Psoas muscle (tissue), 8 donors: ENCODE data around the gene GRIA3. TPM values are rescaled to one million over a fixed set of nuclear protein-coding genes. Genes with fewer than 3 reads are reported as not detected.
"Not testable (repeated sequence)": the region's sequence is repeated elsewhere in the genome, so short reads cannot be mapped to it uniquely, and the experiment has no call there.

Source experiments
- ATAC-seq, 4 donors: fragments of 200-7000 bp; cut with Tn5 transposase; one replicate each; pipeline ENCODE4 v1.9.1; 2020; ENCODE audit warnings: moderate library complexity in 3 of 4, mild to moderate bottlenecking in 2 of 4
- DNase-seq, 2 donors: peaks; one replicate each; pipeline ENCODE4 v3.0.0-alpha.2; 2020
- H3K27ac ChIP-seq: fragments of 200-600 bp; one replicate; pipeline ENCODE4 v1.8.0; 2022
- H3K27me3 ChIP-seq, 3 donors: fragments of 200-600 bp in 1 of 3; one replicate each; pipeline versions ENCODE4 v1.6.1 to v1.8.0; 2013 to 2022; ENCODE audit warnings: low read length in 2 of 3, mild to moderate bottlenecking in 2 of 3, moderate library complexity in 1 of 3; ENCODE audit not compliant: insufficient read depth in 3 of 3
- H3K36me3 ChIP-seq, 2 donors: fragments of 200-600 bp in 1 of 2; one replicate each; pipeline versions ENCODE4 v1.6.1 to v1.8.0; 2013 to 2022; ENCODE audit warnings: low read depth in 1 of 2, mild to moderate bottlenecking in 1 of 2, moderate library complexity in 1 of 2; ENCODE audit not compliant: insufficient read depth in 1 of 2
- H3K4me1 ChIP-seq: fragments of 200-600 bp; one replicate; pipeline ENCODE4 v1.8.0; 2022
- H3K4me3 ChIP-seq: fragments of 200-600 bp; one replicate; pipeline ENCODE4 v1.8.0; 2022; ENCODE audit warnings: mild to moderate bottlenecking
- H3K9me3 ChIP-seq: fragments of 200-600 bp; one replicate; pipeline ENCODE4 v1.8.0; 2022
- WGBS, 3 donors: extraction: QIAGEN DNeasy Blood & Tissue Kit; methylation state at CpG; one replicate each; pipeline versions ENCODE4 v1.1.6 to v1.1.7; 2013; 5-methylcytosine and 5-hydroxymethylcytosine counted together
- intact Hi-C, 2 donors: fragments of 100-400 bp; cut with DNase I; formaldehyde crosslinking; loops; one replicate each; pipeline versions ENCODE4 v1.11.0 to v1.14.2; 2022
- polyA plus RNA-seq, 3 donors: library from polyadenylated mRNA; stranded (reverse); fragments of 200-250 nt; gene quantifications; one replicate each; pipeline ENCODE4 v1.2.3, GENCODE V29; 2013
- total RNA-seq, 4 donors: library from RNA; stranded (reverse); fragmentation: NEBNext Ultra II Directional in 2 of 4; extraction: Animal tissue kit (Norgen Biotek cat#: 25700) in 2 of 4; gene quantifications; one replicate each; pipeline versions ENCODE4 v1.2.1 to v1.2.4, GENCODE V29; 2021 to 2023
- TF ChIP-seq, protein P1 (sequence below): fragments of 200-600 bp; IDR thresholded peaks from one replicate; pipeline ENCODE4 v1.8.0; 2022; ENCODE audit warnings: antibody characterized with exemption
- donor health status: healthy with polysubstance abuse.
- donor health status: DM: no; HTN: no; CAD: no; lungs with moderate emphysema.
- donor health status: Bipolar disorder and iron deficiency.
- donor health status: healthy.
- donor health status: DM: yes; HTN: yes; CAD: no.
- donor health status: DM: no; HTN: no; CAD: no.
- donor health status: DM: no; HTN: no; CAD: no.
- donor health status: DM: yes; HTN: yes; CAD: no.

The GRIA3 gene
- total and polyA plus RNA-seq, 7 donors: 0.03 to 0.32 (median 0.21) TPM; not detected in 1

- Histone ChIP-seq H3K27me3 (no peaks in the 10 kb centered on the region), H3K27ac (no peak overlapping the region), H3K4me1 (no peaks in the 10 kb centered on the region), H3K4me3 (no peak overlapping the region), H3K36me3 (no peaks in the 10 kb centered on the region), H3K9me3 (no peaks in the 10 kb centered on the region)
- 59 to 65% (median 60%) methylated on average over 4 of the region's 4 CpGs for WGBS, 3 donors
- no peak for ATAC-seq
- no peak for DNase-seq
- TF ChIP-seq, protein P1, sequence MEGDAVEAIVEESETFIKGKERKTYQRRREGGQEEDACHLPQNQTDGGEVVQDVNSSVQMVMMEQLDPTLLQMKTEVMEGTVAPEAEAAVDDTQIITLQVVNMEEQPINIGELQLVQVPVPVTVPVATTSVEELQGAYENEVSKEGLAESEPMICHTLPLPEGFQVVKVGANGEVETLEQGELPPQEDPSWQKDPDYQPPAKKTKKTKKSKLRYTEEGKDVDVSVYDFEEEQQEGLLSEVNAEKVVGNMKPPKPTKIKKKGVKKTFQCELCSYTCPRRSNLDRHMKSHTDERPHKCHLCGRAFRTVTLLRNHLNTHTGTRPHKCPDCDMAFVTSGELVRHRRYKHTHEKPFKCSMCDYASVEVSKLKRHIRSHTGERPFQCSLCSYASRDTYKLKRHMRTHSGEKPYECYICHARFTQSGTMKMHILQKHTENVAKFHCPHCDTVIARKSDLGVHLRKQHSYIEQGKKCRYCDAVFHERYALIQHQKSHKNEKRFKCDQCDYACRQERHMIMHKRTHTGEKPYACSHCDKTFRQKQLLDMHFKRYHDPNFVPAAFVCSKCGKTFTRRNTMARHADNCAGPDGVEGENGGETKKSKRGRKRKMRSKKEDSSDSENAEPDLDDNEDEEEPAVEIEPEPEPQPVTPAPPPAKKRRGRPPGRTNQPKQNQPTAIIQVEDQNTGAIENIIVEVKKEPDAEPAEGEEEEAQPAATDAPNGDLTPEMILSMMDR: no peak
- intact Hi-C loops: no loop called here
Measured at GRCh38 chrX:123277347-123277746, 93.3 kb downstream of the GRIA3 start.

DNA sequence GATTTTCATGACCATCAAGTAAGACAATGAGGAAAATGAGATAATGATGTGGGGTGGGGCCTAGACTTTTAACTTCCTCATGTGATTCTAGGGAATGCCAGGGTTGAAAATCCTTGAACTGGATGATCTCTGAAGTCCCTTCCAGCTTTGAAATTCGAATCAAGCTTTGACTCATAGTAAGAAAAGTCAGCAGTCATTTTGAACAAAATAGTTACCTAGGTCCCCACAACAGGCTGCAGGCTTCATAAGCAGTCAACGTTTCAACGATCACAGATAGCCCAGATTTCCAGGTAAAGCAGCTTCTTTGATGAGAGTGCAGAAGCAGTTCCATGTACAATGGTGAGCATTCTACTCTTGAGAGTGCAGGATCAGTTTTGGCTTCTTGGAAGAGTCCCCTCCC lies 93.7 kb downstream of the GRIA3 start:
- no peak for DNase-seq
- TF ChIP-seq, protein P1: no peak
- H3K36me3 ChIP-seq: no peaks in the 10 kb centered on the region
- no peak overlapping the region for H3K27ac ChIP-seq
- intact Hi-C loops: no loop called here
- no peaks in the 10 kb centered on the region for H3K27me3 ChIP-seq
- no peaks in the 10 kb centered on the region for H3K4me1 ChIP-seq
- H3K9me3 ChIP-seq: no peaks in the 10 kb centered on the region
- no peak for ATAC-seq
- H3K4me3 ChIP-seq: no peak overlapping the region
- 52 to 85% (median 82%) methylated on average over 3 of the region's 3 CpGs for WGBS, 3 donors

GRCh38 chrX:123282241-123282640 lies 98.2 kb downstream of the GRIA3 start:
- Histone ChIP-seq H3K4me3 (no peak overlapping the region), H3K9me3 (no peaks in the 10 kb centered on the region), H3K36me3 (no peaks in the 10 kb centered on the region), H3K4me1 (no peaks in the 10 kb centered on the region), H3K27me3 (no peaks in the 10 kb centered on the region), H3K27ac (no peak overlapping the region)
- intact Hi-C loops: no loop called here
- TF ChIP-seq, protein P1: no peak
- ATAC-seq (no peak), DNase-seq (no peak)
- WGBS, 3 donors: 71 to 83% (median 82%) methylated on average over 5 of the region's 5 CpGs

DNA sequence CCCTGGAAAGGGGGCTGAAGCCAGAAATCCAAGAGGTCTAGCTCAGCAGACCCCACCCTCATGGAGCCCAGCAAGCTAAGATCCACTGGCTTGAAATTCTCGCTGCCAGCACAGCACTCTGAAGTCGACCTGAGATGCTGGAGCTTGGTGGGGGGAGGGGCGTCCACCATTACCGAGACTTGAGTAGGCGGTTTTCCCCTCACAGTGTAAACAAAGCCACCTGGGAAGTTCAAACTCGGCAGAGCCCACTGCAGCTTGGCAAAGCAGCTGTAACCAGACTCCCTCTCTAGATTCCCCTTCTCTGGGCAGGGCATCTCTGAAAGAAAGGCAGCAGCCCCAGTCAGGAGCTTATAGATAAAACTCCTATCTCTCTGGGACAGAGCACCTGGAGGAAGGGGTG lies 99.3 kb downstream of the GRIA3 start:
- ATAC-seq, H3K36me3 ChIP-seq, DNase-seq, H3K4me3 ChIP-seq, H3K9me3 ChIP-seq, H3K4me1 ChIP-seq, intact Hi-C loops, H3K27ac ChIP-seq, H3K27me3 ChIP-seq: not testable (repeated sequence)
- 39 to 44% (median 39%) methylated on average over 6 of the region's 6 CpGs for WGBS, 3 donors

GRCh38 chrX:123291623-123292022 lies 107.5 kb downstream of the GRIA3 start:
- intact Hi-C loops: no loop called here
- no peak for DNase-seq
- Histone ChIP-seq H3K27me3 (no peaks in the 10 kb centered on the region), H3K36me3 (no peaks in the 10 kb centered on the region), H3K4me1 (no peaks in the 10 kb centered on the region), H3K4me3 (no peak overlapping the region), H3K27ac (no peak overlapping the region), H3K9me3 (no peaks in the 10 kb centered on the region)
- no peak for ATAC-seq
- TF ChIP-seq, protein P1: no peak
- WGBS, 3 donors: 38 to 51% (median 42%) methylated on average over 3 of the region's 3 CpGs
